ENCODE measurements around the gene EXPH5.

Gene EXPH5

GRCh38 chr11:108629274-108629673 lies 35.7 kb upstream of the EXPH5 start:
- H3K27ac ChIP-seq (ENCODE audit: insufficient read depth in 1 of 2, low read depth in 1 of 2, low read length in 2 of 2, poor library complexity in 1 of 2, severe bottlenecking in 2 of 2): no peak overlapping the region
- 73% methylated on average over 3 of the region's 3 CpGs for WGBS (ENCODE audit: insufficient coverage)
- CTCF ChIA-PET: no interaction called here

GRCh38 chr11:108628812-108629211 lies 35.2 kb upstream of the EXPH5 start:
- H3K4me1 ChIP-seq (ENCODE audit: control extremely low read depth in 1 of 4, control insufficient read depth in 4 of 4, insufficient read depth in 4 of 4, low read length in 3 of 4): no peaks in the 10 kb centered on the region
- WGBS (ENCODE audit: insufficient coverage): 90% methylated on average over 2 of the region's 2 CpGs
- DNase-seq: no peak
- POLR2A ChIA-PET: no interaction called here
- no peaks in the 10 kb centered on the region for H3K36me3 ChIP-seq (ENCODE audit: control insufficient read depth in 4 of 4, insufficient read depth in 4 of 4, low read length in 3 of 4)
- no peak overlapping the region for H3K4me3 ChIP-seq (ENCODE audit: control insufficient read depth in 1 of 7, extremely low read depth in 1 of 7, insufficient read depth in 4 of 7, low read depth in 2 of 7, low read length in 6 of 7)
- H3K27ac ChIP-seq (ENCODE audit: insufficient read depth in 1 of 2, low read depth in 1 of 2, low read length in 2 of 2, poor library complexity in 1 of 2, severe bottlenecking in 2 of 2): no peak overlapping the region
- no peaks in the 10 kb centered on the region for H3K27me3 ChIP-seq (replicated peaks in 2 of 5; ENCODE audit: control insufficient read depth in 4 of 5, insufficient read depth in 5 of 5, low read length in 4 of 5)
- H3K9me3 ChIP-seq (ENCODE audit: control extremely low read depth in 1 of 5, control insufficient read depth in 4 of 5, insufficient read depth in 2 of 5, low read depth in 1 of 5, low read length in 4 of 5): peaks cover 0 to 18% (median 7%) of the 10 kb centered on the region in 5 experiments
- CTCF ChIA-PET: no interaction called here

More at GRCh38 chr11:108629274-108629673, 35.7 kb upstream of the EXPH5 start:
- DNase-seq: no peak
- Histone ChIP-seq H3K4me3 (ENCODE audit: control insufficient read depth in 1 of 7, extremely low read depth in 1 of 7, insufficient read depth in 4 of 7, low read depth in 2 of 7, low read length in 6 of 7) (no peak overlapping the region), H3K4me1 (ENCODE audit: control extremely low read depth in 1 of 4, control insufficient read depth in 4 of 4, insufficient read depth in 4 of 4, low read length in 3 of 4) (no peaks in the 10 kb centered on the region), H3K36me3 (ENCODE audit: control insufficient read depth in 4 of 4, insufficient read depth in 4 of 4, low read length in 3 of 4) (no peaks in the 10 kb centered on the region), H3K27me3 (replicated peaks in 2 of 5; ENCODE audit: control insufficient read depth in 4 of 5, insufficient read depth in 5 of 5, low read length in 4 of 5) (no peaks in the 10 kb centered on the region), H3K9me3 (ENCODE audit: control extremely low read depth in 1 of 5, control insufficient read depth in 4 of 5, insufficient read depth in 2 of 5, low read depth in 1 of 5, low read length in 4 of 5) (peaks cover 0 to 18% (median 7%) of the 10 kb centered on the region in 5 experiments)
- POLR2A ChIA-PET: no interaction called here

GRCh38 chr11:108628326-108628725 lies 34.8 kb upstream of the EXPH5 start:
- no peaks in the 10 kb centered on the region for H3K27me3 ChIP-seq (replicated peaks in 2 of 5; ENCODE audit: control insufficient read depth in 4 of 5, insufficient read depth in 5 of 5, low read length in 4 of 5)
- H3K27ac ChIP-seq (ENCODE audit: insufficient read depth in 1 of 2, low read depth in 1 of 2, low read length in 2 of 2, poor library complexity in 1 of 2, severe bottlenecking in 2 of 2): no peak overlapping the region
- ChIA-PET CTCF (no interaction called here), POLR2A (no interaction called here)
- no peaks in the 10 kb centered on the region for H3K36me3 ChIP-seq (ENCODE audit: control insufficient read depth in 4 of 4, insufficient read depth in 4 of 4, low read length in 3 of 4)
- H3K9me3 ChIP-seq (ENCODE audit: control extremely low read depth in 1 of 5, control insufficient read depth in 4 of 5, insufficient read depth in 2 of 5, low read depth in 1 of 5, low read length in 4 of 5): peaks cover 0 to 18% (median 7%) of the 10 kb centered on the region in 5 experiments
- no peak for DNase-seq
- H3K4me1 ChIP-seq (ENCODE audit: control extremely low read depth in 1 of 4, control insufficient read depth in 4 of 4, insufficient read depth in 4 of 4, low read length in 3 of 4): no peaks in the 10 kb centered on the region
- WGBS (ENCODE audit: insufficient coverage): 95% methylated on average over 10 of the region's 10 CpGs
- no peak overlapping the region for H3K4me3 ChIP-seq (ENCODE audit: control insufficient read depth in 1 of 7, extremely low read depth in 1 of 7, insufficient read depth in 4 of 7, low read depth in 2 of 7, low read length in 6 of 7)

- POLR2A ChIA-PET: no interaction called here
- CTCF ChIA-PET: no interaction called here
- no peaks in the 10 kb centered on the region for H3K4me1 ChIP-seq (ENCODE audit: control extremely low read depth in 1 of 4, control insufficient read depth in 4 of 4, insufficient read depth in 4 of 4, low read length in 3 of 4)
- WGBS (ENCODE audit: insufficient coverage): 100% methylated on average over 2 of the region's 5 CpGs
- H3K9me3 ChIP-seq (ENCODE audit: control extremely low read depth in 1 of 5, control insufficient read depth in 4 of 5, insufficient read depth in 2 of 5, low read depth in 1 of 5, low read length in 4 of 5): peaks cover 0 to 14% (median 7%) of the 10 kb centered on the region in 5 experiments
- no peak overlapping the region for H3K27ac ChIP-seq (ENCODE audit: insufficient read depth in 1 of 2, low read depth in 1 of 2, low read length in 2 of 2, poor library complexity in 1 of 2, severe bottlenecking in 2 of 2)
- DNase-seq: no peak
- no peaks in the 10 kb centered on the region for H3K36me3 ChIP-seq (ENCODE audit: control insufficient read depth in 4 of 4, insufficient read depth in 4 of 4, low read length in 3 of 4)
- H3K27me3 ChIP-seq (replicated peaks in 2 of 5; ENCODE audit: control insufficient read depth in 4 of 5, insufficient read depth in 5 of 5, low read length in 4 of 5): no peaks in the 10 kb centered on the region
- no peak overlapping the region for H3K4me3 ChIP-seq (ENCODE audit: control insufficient read depth in 1 of 7, extremely low read depth in 1 of 7, insufficient read depth in 4 of 7, low read depth in 2 of 7, low read length in 6 of 7)
Measured at GRCh38 chr11:108624196-108624925, 30.8 kb upstream of the EXPH5 start.

DNA sequence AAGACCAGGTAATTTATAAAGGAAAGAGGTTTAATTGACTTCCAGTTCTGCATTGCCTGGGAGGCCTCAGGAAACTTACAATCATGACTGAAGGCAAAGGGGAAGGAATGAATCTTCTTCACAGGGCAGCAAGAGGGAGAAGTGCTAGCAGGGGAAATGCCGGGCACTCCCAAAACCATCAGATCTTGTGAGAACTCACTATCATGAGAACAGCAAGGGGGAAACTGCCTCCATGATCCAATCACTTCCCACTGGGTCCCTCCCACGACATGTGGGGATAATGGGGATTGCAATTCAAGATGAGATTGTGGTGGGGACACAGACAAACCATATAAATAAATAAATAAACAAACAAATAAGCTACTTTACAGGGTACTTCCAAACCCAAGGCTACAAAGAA lies 28.8 kb upstream of the EXPH5 start:
- Histone ChIP-seq H3K9me3 (ENCODE audit: control extremely low read depth in 1 of 5, control insufficient read depth in 4 of 5, insufficient read depth in 2 of 5, low read depth in 1 of 5, low read length in 4 of 5) (no peaks in the 10 kb centered on the region), H3K4me1 (ENCODE audit: control extremely low read depth in 1 of 4, control insufficient read depth in 4 of 4, insufficient read depth in 4 of 4, low read length in 3 of 4) (no peaks in the 10 kb centered on the region), H3K27ac (ENCODE audit: insufficient read depth in 1 of 2, low read depth in 1 of 2, low read length in 2 of 2, poor library complexity in 1 of 2, severe bottlenecking in 2 of 2) (no peak overlapping the region), H3K27me3 (replicated peaks in 2 of 5; ENCODE audit: control insufficient read depth in 4 of 5, insufficient read depth in 5 of 5, low read length in 4 of 5) (no peaks in the 10 kb centered on the region), H3K36me3 (ENCODE audit: control insufficient read depth in 4 of 4, insufficient read depth in 4 of 4, low read length in 3 of 4) (no peaks in the 10 kb centered on the region), H3K4me3 (ENCODE audit: control insufficient read depth in 1 of 7, extremely low read depth in 1 of 7, insufficient read depth in 4 of 7, low read depth in 2 of 7, low read length in 6 of 7) (no peak overlapping the region)
- CTCF ChIA-PET: no interaction called here
- POLR2A ChIA-PET: no interaction called here
- no peak for DNase-seq
- no CpG with 5 or more reads among the region's 2 CpGs for WGBS (ENCODE audit: insufficient coverage)

- H3K9me3 ChIP-seq (ENCODE audit: control extremely low read depth in 1 of 5, control insufficient read depth in 4 of 5, insufficient read depth in 2 of 5, low read depth in 1 of 5, low read length in 4 of 5): no peaks in the 10 kb centered on the region
- CTCF ChIA-PET: no interaction called here
- no peak overlapping the region for H3K27ac ChIP-seq (ENCODE audit: insufficient read depth in 1 of 2, low read depth in 1 of 2, low read length in 2 of 2, poor library complexity in 1 of 2, severe bottlenecking in 2 of 2)
- 100% methylated on average over 1 of the region's 2 CpGs for WGBS (ENCODE audit: insufficient coverage)
- H3K4me3 ChIP-seq (ENCODE audit: control insufficient read depth in 1 of 7, extremely low read depth in 1 of 7, insufficient read depth in 4 of 7, low read depth in 2 of 7, low read length in 6 of 7): no peak overlapping the region
- POLR2A ChIA-PET: no interaction called here
- H3K36me3 ChIP-seq (ENCODE audit: control insufficient read depth in 4 of 4, insufficient read depth in 4 of 4, low read length in 3 of 4): no peaks in the 10 kb centered on the region
- no peaks in the 10 kb centered on the region for H3K27me3 ChIP-seq (replicated peaks in 2 of 5; ENCODE audit: control insufficient read depth in 4 of 5, insufficient read depth in 5 of 5, low read length in 4 of 5)
- peak in 2 of 3 donors; percentile 2 to 11 for DNase-seq
- no peaks in the 10 kb centered on the region for H3K4me1 ChIP-seq (ENCODE audit: control extremely low read depth in 1 of 4, control insufficient read depth in 4 of 4, insufficient read depth in 4 of 4, low read length in 3 of 4)
Measured at GRCh38 chr11:108620958-108621772, 27.6 kb upstream of the EXPH5 start.

DNA sequence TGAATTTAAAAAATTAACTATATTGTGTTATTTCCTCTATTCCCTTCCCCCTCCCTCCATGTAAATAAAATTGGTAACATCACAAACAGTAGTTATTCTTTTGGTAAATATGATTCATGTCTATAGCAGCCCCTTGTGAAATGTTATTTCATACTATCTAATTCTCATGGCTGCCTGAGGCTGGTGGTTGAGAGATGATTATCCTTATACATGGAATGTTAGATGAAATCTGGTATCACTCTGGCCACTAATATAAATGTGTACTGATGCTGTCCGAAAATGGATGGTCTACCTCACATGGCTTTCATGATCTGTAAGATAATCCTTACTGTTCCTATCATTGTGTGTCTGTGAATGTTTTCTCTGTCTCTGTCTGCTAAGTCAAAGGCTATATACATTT lies 25.0 kb upstream of the EXPH5 start:
- WGBS (ENCODE audit: insufficient coverage): no CpG with 5 or more reads among the region's 1 CpG
- no peaks in the 10 kb centered on the region for H3K36me3 ChIP-seq (ENCODE audit: control insufficient read depth in 4 of 4, insufficient read depth in 4 of 4, low read length in 3 of 4)
- H3K4me1 ChIP-seq (ENCODE audit: control extremely low read depth in 1 of 4, control insufficient read depth in 4 of 4, insufficient read depth in 4 of 4, low read length in 3 of 4): no peaks in the 10 kb centered on the region
- no peak overlapping the region for H3K27ac ChIP-seq (ENCODE audit: insufficient read depth in 1 of 2, low read depth in 1 of 2, low read length in 2 of 2, poor library complexity in 1 of 2, severe bottlenecking in 2 of 2)
- no peaks in the 10 kb centered on the region for H3K27me3 ChIP-seq (replicated peaks in 2 of 5; ENCODE audit: control insufficient read depth in 4 of 5, insufficient read depth in 5 of 5, low read length in 4 of 5)
- ChIA-PET POLR2A (no interaction called here), CTCF (no interaction called here)
- no peak for DNase-seq
- H3K4me3 ChIP-seq (ENCODE audit: control insufficient read depth in 1 of 7, extremely low read depth in 1 of 7, insufficient read depth in 4 of 7, low read depth in 2 of 7, low read length in 6 of 7): no peak overlapping the region
- no peaks in the 10 kb centered on the region for H3K9me3 ChIP-seq (ENCODE audit: control extremely low read depth in 1 of 5, control insufficient read depth in 4 of 5, insufficient read depth in 2 of 5, low read depth in 1 of 5, low read length in 4 of 5)
